HUES6 (cell line): Measurements from ENCODE around the gene CA5A.
"Not testable (repeated sequence)": the region's sequence is repeated elsewhere in the genome, so short reads cannot be mapped to it uniquely, and the experiment has no call there.

Experiments
- H3K27ac ChIP-seq: 2 replicates; pipeline ENCODE4 v1.7.0; 2013; ENCODE audit warnings: low read depth, mild to moderate bottlenecking, low read length, inconsistent platforms
- H3K27me3 ChIP-seq: 2 replicates; pipeline ENCODE4 v1.6.1; 2013; ENCODE audit warnings: low read length; ENCODE audit not compliant: control insufficient read depth, insufficient read depth
- H3K36me3 ChIP-seq: 2 replicates; pipeline ENCODE4 v1.6.1; 2013; ENCODE audit warnings: low read length; ENCODE audit not compliant: control insufficient read depth, insufficient read depth
- H3K4me1 ChIP-seq: 2 replicates; pipeline ENCODE4 v1.6.1; 2013; ENCODE audit warnings: low read length; ENCODE audit not compliant: control insufficient read depth, insufficient read depth
- H3K4me3 ChIP-seq: 2 replicates; pipeline ENCODE4 v1.5.1; 2013; ENCODE audit warnings: low read depth, low read length
- H3K9ac ChIP-seq: one replicate; pipeline ENCODE4 v1.6.1; 2013; ENCODE audit warnings: mild to moderate bottlenecking, low read length
- H3K9me3 ChIP-seq: 2 replicates; pipeline ENCODE4 v1.6.1; 2013; ENCODE audit warnings: low read depth, low read length; ENCODE audit not compliant: control insufficient read depth, insufficient read depth

The CA5A gene

DNA sequence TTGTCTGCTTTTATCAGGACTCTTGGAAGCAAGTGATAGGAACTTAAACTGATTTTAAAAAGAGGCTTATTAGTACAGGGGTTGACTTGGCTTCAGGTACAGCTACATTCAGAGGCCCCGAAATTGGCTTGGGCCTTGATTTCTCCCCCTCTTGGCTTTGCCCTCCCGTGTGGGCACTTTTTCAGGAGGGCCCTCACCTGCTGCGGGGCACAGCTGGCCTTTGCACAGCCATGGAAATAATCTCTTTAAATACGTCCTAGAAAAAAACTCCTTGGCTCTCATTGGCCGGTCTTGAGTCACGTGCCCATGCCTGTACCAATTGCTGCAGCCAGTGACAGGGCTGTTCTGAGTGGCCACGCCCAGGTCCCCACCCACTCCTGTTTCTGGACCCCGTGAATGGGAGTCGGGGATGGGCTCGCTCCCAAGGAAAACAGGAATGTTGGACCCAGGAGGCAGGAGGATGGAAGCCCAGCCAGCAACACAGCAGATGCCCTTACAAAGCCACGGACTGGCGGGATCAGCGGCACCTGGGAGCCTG, 15.0 kb downstream of the CA5A start:
- no peaks in the 10 kb centered on the region for H3K27me3 ChIP-seq
- peaks cover 8% of the 10 kb centered on the region for H3K4me1 ChIP-seq
- H3K9me3 ChIP-seq, result no peaks in the 10 kb centered on the region
- H3K27ac ChIP-seq, result no peak overlapping the region
- no peaks in the 10 kb centered on the region for H3K36me3 ChIP-seq
- no peak overlapping the region for H3K9ac ChIP-seq
- no peak overlapping the region for H3K4me3 ChIP-seq

DNA sequence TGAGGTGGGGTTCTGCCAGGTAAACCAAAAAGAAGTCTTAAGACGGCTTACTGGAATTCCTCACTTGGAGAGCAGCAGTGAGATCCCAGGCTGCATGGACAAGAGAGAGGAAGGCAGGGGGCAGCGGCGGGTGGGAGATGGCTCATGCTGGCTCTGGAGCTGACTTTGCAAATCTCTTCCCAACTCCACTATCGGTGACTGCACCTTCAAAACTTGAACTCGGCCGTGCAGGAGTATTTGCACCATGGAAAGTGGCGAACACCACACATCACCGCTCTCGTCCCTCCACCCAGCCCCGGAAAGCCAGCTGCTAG, 16.7 kb downstream of the CA5A start:
- Histone ChIP-seq H3K27ac (no peak overlapping the region), H3K4me3 (no peak overlapping the region), H3K9ac (no peak overlapping the region), H3K27me3 (no peaks in the 10 kb centered on the region), H3K4me1 (peaks cover 7% of the 10 kb centered on the region), H3K36me3 (no peaks in the 10 kb centered on the region), H3K9me3 (no peaks in the 10 kb centered on the region)

DNA sequence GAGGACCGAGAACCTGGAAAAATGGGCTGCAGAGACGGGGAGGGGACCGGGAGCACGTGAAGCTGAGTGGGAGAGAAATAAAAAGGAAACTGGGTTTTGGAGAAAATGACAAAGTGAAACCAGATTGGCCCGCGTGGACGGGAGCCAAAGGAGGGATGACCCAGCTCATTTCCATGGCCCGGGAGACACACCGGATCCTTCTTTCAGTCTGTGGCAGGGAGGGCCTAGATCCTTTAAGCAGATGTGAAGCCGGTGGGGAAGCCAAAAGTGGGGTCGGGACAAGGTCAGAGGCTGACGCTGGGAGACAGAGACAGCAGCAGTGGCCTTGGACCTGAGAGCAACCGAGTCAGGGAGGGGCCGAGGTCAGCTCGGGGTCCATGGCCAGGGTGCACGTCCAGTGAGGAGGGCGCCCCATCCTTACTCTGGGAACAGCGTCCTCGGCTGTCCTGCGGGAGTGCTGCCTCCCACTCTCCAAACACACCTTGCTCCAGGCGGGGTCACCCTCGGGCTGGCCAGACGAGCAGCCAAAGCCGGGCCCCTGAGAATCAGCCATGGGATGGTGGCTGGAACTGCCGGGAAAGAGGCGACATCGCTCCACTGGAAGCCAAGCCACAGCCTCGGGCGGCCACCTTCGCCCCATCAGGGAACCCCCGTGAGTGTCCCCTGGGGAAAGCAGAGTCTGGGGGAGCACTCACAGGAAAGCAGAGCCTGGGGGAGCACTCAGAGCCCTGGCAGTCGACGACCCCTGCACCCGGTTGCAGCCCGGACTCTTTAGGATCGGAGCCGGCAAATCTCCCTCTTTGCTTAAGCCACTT, 17.3 kb downstream of the CA5A start:
- Histone ChIP-seq H3K4me1 (peaks cover 1% of the 10 kb centered on the region; the same call in 1 of the 2 replicates), H3K36me3 (no peaks in the 10 kb centered on the region), H3K27me3 (no peaks in the 10 kb centered on the region), H3K27ac (no peak overlapping the region), H3K9me3 (no peaks in the 10 kb centered on the region), H3K9ac (no peak overlapping the region), H3K4me3 (no peak overlapping the region)

DNA sequence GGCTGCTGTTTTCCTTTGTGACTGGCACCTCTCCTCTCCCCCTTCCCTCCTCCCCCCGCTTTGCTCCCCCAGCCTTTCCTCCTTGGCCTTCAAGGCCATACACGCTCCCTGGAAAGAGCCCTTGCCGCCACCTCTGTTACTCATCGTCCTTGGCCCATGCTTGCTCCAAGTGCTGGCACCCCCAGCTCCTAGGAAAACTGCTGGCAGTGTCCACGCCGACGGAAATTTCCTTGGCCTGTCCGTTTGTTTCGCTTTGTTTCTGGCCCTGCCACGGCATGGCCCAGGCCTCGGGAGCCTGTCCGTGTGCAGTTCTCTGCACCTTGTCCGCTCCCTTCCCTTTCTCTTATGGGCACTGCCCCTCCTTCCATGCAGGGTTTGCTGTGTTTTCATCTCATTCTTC, 18.0 kb downstream of the CA5A start:
- Histone ChIP-seq H3K27me3 (no peaks in the 10 kb centered on the region), H3K9ac (no peak overlapping the region), H3K27ac (no peak overlapping the region), H3K4me3 (no peak overlapping the region), H3K9me3 (no peaks in the 10 kb centered on the region), H3K36me3 (no peaks in the 10 kb centered on the region), H3K4me1 (no peaks in the 10 kb centered on the region)

DNA sequence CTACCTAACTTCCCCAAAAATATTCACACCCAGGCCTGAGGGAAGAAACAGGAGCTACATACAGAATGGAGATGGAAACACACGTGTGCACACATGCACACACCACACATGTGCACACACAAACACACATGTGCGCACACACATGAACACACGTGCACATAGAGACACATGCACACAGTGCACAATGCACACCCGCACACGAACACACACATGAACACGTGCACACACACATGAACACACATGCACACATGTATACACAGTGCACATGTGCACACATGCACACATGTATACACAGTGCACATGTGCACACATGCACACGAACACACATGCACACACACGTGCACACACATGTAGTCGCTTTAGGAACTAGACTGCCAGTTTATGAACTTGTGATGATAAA, 18.8 kb downstream of the CA5A start:
- no peak overlapping the region for H3K27ac ChIP-seq
- H3K27me3 ChIP-seq, result no peaks in the 10 kb centered on the region
- H3K36me3 ChIP-seq, result no peaks in the 10 kb centered on the region

DNA sequence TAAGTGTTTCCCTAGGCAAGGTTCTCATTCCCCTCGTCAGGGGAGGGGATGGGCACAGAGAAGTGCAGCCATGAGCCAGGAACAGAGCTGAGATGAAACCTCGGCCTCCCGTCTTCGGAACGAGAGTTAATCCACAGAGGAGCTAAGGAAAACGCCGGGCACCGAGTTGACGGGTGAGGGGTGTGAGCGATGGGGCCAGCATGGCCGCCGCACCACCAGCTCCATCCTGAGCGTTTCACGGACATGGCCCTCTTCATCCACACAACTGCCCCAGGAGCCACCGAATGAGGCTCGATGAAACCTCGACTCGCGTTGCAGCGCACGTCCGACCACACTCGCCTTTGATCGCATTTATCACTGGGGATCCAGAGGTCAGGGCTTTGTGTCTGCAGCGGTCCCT, 21.5 kb downstream of the CA5A start:
- Histone ChIP-seq H3K36me3 (no peaks in the 10 kb centered on the region), H3K9ac (no peak overlapping the region), H3K27me3 (no peaks in the 10 kb centered on the region), H3K9me3 (no peaks in the 10 kb centered on the region), H3K4me1 (no peaks in the 10 kb centered on the region), H3K27ac (no peak overlapping the region), H3K4me3 (no peak overlapping the region)

More for the DNA sequence above, 18.8 kb downstream of the CA5A start:
- Histone ChIP-seq H3K4me3 (no peak overlapping the region), H3K4me1 (no peaks in the 10 kb centered on the region), H3K9ac (no peak overlapping the region), H3K9me3 (no peaks in the 10 kb centered on the region)

DNA sequence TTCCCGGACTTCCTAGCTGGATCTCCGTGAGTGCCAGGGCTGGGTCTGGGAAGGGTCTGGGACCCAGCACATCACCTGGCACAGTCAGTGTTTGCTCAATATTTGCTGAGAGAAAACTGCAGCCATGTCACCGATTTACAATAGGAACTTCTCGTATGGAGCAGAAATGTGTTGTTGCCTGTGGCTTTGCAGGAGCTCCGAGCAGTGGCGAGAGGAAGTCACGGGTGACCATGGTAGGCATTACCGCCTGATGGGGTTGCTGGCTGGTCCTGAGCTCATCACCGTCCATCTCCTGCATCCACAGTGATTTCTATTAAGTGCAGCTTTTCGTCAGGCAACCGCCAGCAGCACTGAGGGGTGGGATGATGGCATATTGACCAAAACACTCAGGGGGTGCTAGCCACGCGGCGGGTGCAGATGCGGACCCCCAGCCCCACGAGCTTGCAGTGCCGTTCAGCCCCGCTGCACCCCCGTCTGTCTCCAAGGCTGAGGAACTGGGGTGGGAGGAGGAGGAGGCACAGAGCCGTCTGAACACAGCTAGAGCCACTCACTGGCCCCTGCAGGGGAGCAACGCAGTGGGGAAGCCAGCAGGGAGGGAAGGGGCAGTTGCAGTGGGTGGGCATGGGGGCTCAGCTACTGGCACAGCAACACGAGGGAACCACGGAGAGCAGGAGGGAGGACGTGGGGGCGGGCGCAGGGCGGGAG, 22.2 kb downstream of the CA5A start:
- H3K9ac ChIP-seq, H3K4me3 ChIP-seq, H3K27me3 ChIP-seq, H3K27ac ChIP-seq, H3K36me3 ChIP-seq, H3K4me1 ChIP-seq, H3K9me3 ChIP-seq: not testable (repeated sequence)

DNA sequence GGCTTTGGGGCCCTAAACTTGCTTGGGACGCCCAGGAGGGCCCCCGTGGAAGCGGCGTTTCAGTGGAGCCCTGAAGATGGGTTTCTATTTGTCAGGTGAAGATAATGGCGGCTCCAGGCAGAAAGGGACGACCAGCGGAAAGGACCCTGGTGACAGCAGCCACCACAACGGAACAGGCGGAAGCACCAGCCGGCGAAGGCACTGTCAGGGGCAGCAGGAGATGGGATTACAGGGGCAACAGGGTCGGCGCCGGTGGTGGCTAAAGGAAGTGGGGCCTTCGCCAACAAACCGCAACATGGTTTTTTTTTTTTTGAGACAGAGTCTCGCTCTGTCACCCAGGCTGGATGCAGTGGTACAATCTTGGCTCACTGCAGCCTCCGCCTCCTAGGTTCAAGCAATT, 23.6 kb downstream of the CA5A start:
- not testable (repeated sequence) for H3K36me3 ChIP-seq, H3K9ac ChIP-seq, H3K9me3 ChIP-seq, H3K27ac ChIP-seq, H3K4me3 ChIP-seq, H3K27me3 ChIP-seq, H3K4me1 ChIP-seq

DNA sequence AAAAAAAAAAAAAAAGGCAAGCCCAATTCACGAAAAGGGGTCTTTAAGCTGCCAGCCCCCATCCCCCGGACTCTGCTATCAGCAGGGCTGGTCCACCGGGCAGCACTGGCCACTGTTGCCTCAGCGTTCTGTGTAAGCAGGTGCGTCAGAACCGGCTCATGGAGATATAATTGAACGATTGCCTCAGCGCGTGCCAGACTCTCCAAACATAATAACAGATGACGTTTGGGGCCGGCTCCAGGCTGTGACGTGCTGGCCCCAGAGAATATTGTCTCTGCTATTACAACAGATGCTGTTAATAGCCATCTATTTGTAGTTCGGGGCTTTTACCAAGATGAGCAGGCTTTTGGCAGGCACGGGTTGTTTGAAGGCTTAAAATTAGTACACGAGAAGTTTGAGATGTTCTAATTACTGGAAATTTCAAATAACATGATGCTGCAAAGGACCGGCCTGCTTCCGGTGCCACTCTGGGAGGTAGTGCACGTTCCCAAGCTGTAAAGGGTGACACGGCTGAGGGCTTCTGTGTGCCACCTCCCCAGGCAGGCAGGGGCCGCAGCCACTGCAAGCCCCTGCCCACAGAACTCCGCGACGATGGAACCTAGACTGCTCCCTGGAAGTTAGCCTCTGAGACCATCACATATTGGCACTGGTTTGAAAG, 25.1 kb downstream of the CA5A start:
- H3K9ac ChIP-seq, result not testable (repeated sequence)

DNA sequence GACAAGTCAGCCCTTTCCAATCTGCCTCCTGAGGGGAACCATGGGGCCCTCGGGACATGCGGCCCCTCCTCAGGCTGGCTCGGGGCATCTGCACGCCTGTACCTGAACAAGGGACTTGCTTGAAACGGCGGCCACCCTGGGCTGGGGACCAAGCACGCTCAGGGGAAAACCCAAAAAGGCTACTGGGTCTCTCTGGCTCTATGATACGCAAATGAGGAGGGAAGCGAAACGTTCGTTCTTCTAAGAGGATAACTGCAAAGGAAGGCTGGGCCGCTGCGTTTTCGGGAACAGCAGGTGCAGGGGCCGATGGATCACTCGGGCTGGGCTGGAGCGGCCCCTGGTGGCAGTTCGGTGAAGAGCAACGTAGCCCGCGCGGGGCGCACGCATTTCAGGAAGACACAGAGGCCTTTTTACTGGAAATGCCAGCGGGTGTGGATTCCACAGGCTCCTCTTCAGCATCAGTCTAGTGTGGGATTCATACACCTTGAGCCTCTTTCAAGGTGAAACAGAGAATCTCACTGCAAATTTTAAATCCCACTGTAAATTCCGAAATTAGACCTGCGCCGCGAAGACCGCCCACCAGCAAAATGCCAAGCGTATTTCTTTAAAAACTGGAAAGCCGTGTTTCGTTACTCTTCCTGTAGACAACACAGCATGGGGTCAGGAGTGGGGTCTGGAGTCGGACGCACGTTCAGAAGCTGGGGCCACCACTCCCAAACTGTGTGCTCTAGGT, 27.0 kb downstream of the CA5A start:
- H3K27ac ChIP-seq, H3K36me3 ChIP-seq, H3K9ac ChIP-seq, H3K4me3 ChIP-seq, H3K9me3 ChIP-seq, H3K27me3 ChIP-seq, H3K4me1 ChIP-seq: not testable (repeated sequence)

More for the DNA sequence above, 25.1 kb downstream of the CA5A start:
- not testable (repeated sequence) for H3K9me3 ChIP-seq, H3K27me3 ChIP-seq, H3K4me1 ChIP-seq, H3K36me3 ChIP-seq, H3K4me3 ChIP-seq, H3K27ac ChIP-seq
